Measurements from ENCODE around the gene GFRA4.

The GFRA4 gene

GRCh38 chr20:3707508-3707899 lies 44.3 kb upstream of the GFRA4 start:
- TF ChIP-seq TCF12 (IDR thresholded peaks at IDR 0.05; ENCODE audit: low read depth) (no peak), RAD21 (IDR thresholded peaks at IDR 0.05; ENCODE audit: low read depth) (no peak), TEAD4 (IDR thresholded peaks at IDR 0.05) (no peak), YY1 (IDR thresholded peaks at IDR 0.05; ENCODE audit: low read depth) (no peak), ZBTB7A (IDR thresholded peaks at IDR 0.05; ENCODE audit: low read depth) (no peak), MAX (IDR thresholded peaks at IDR 0.05) (no peak)
- TF ChIP-seq, protein P1, sequence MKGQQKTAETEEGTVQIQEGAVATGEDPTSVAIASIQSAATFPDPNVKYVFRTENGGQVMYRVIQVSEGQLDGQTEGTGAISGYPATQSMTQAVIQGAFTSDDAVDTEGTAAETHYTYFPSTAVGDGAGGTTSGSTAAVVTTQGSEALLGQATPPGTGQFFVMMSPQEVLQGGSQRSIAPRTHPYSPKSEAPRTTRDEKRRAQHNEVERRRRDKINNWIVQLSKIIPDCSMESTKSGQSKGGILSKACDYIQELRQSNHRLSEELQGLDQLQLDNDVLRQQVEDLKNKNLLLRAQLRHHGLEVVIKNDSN (IDR thresholded peaks at IDR 0.05) = no peak

GRCh38 chr20:3706774-3707507 lies 43.7 kb upstream of the GFRA4 start:
- no peak for TF ChIP-seq TCF12 (IDR thresholded peaks at IDR 0.05; ENCODE audit: low read depth)
- 0 out of 2 replicates have a peak, but pooled peaks have one; percentile 1 for TF ChIP-seq RAD21 (IDR thresholded peaks at IDR 0.05; ENCODE audit: low read depth)
- TF ChIP-seq EGR1 (IDR thresholded peaks at IDR 0.05) = no peak

DNA sequence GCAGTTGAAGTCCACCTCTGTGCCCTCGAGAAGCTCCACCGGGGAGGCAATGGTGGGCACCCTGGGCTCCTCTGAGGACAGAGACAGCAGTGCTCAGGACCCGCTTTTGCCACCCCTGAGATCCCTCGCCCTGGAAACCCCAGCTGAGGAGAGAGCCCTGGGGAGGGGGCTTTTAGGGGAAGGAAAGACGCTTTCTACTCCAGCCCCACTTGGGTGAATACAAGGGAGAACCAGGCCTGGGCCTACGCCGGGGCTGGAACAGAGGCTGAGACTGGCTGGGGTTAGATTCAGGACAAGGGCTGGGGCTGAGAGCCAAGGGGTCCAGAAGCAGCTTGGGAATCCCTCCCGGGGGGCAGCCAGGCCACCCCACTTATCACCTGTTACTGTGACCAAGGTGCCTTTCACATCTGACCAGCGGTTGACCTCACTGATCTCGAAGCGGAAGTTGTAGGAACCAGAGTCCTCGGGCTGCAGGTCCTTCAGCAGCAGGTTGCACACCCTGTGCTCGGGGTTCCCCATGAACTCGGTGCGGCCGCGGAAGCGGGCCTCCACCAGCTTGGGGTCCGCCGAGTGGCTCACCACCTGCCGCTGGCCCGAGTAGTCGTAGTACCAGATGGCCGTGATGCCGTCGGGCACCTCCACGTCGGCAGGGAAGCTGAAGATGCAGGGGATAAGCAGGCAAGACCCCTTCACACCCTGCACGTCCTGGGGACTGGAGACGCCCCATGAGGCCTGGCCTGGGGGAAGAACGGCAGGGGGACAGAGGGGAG lies 43.0 kb upstream of the GFRA4 start:
- TF ChIP-seq CREB1 (IDR thresholded peaks at IDR 0.05; ENCODE audit: low read depth) (no peak), FOXM1 (IDR thresholded peaks at IDR 0.05; ENCODE audit: borderline replicate concordance, low read depth) (no peak), YY1 (IDR thresholded peaks at IDR 0.05; ENCODE audit: low read depth) (no peak), EP300 (IDR thresholded peaks at IDR 0.05; ENCODE audit: borderline replicate concordance) (no peak), NFIC (IDR thresholded peaks at IDR 0.05) (no peak), ZBTB7A (IDR thresholded peaks at IDR 0.05; ENCODE audit: low read depth) (no peak; the same call in 1 of the 2 replicates), TEAD4 (IDR thresholded peaks at IDR 0.05) (no peak), TAF1 (IDR thresholded peaks at IDR 0.05; ENCODE audit: low read depth) (no peak), CEBPB (IDR thresholded peaks at IDR 0.05) (no peak), EGR1 (IDR thresholded peaks at IDR 0.05) (no peak), MAX (IDR thresholded peaks at IDR 0.05) (no peak), RAD21 (IDR thresholded peaks at IDR 0.05; ENCODE audit: low read depth) (no peak), TCF12 (IDR thresholded peaks at IDR 0.05; ENCODE audit: low read depth) (no peak)
- TF ChIP-seq, protein P1 (IDR thresholded peaks at IDR 0.05) = no peak
- TF ChIP-seq, protein P2, sequence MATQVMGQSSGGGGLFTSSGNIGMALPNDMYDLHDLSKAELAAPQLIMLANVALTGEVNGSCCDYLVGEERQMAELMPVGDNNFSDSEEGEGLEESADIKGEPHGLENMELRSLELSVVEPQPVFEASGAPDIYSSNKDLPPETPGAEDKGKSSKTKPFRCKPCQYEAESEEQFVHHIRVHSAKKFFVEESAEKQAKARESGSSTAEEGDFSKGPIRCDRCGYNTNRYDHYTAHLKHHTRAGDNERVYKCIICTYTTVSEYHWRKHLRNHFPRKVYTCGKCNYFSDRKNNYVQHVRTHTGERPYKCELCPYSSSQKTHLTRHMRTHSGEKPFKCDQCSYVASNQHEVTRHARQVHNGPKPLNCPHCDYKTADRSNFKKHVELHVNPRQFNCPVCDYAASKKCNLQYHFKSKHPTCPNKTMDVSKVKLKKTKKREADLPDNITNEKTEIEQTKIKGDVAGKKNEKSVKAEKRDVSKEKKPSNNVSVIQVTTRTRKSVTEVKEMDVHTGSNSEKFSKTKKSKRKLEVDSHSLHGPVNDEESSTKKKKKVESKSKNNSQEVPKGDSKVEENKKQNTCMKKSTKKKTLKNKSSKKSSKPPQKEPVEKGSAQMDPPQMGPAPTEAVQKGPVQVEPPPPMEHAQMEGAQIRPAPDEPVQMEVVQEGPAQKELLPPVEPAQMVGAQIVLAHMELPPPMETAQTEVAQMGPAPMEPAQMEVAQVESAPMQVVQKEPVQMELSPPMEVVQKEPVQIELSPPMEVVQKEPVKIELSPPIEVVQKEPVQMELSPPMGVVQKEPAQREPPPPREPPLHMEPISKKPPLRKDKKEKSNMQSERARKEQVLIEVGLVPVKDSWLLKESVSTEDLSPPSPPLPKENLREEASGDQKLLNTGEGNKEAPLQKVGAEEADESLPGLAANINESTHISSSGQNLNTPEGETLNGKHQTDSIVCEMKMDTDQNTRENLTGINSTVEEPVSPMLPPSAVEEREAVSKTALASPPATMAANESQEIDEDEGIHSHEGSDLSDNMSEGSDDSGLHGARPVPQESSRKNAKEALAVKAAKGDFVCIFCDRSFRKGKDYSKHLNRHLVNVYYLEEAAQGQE (IDR thresholded peaks at IDR 0.05; ENCODE audit: low read depth) = no peak

GRCh38 chr20:3705491-3705969 lies 42.3 kb upstream of the GFRA4 start:
- TF ChIP-seq EGR1 (IDR thresholded peaks at IDR 0.05) (no peak), FOXM1 (IDR thresholded peaks at IDR 0.05; ENCODE audit: borderline replicate concordance, low read depth) (no peak), EP300 (IDR thresholded peaks at IDR 0.05; ENCODE audit: borderline replicate concordance) (no peak), CREB1 (IDR thresholded peaks at IDR 0.05; ENCODE audit: low read depth) (no peak), ZBTB7A (IDR thresholded peaks at IDR 0.05; ENCODE audit: low read depth) (no peak), TEAD4 (IDR thresholded peaks at IDR 0.05) (no peak), TCF12 (IDR thresholded peaks at IDR 0.05; ENCODE audit: low read depth) (no peak)
- TF ChIP-seq, protein P1 (IDR thresholded peaks at IDR 0.05) = no peak

DNA sequence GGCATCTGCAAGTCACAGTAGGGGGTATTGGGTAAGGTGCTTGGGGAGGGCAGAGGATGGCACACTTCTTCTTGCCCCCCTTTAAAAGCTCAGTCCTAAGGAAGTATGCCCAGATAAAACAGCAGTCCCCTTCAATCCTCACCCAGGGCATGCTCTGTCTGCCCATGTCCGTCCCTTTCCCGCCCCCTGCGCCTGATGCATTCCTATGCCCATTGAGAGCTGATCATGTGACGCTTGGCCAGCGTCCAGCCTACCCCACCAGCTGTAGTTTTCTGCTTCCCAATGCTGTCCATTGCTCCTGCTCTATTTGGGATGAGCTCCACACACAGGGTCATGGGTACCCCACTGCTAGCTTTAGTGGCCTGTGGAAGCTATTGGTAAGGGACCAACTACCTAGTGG lies 40.9 kb upstream of the GFRA4 start:
- TF ChIP-seq FOXM1 (IDR thresholded peaks at IDR 0.05; ENCODE audit: borderline replicate concordance, low read depth) (no peak), MAX (IDR thresholded peaks at IDR 0.05) (peak; percentile 38; the same call in 1 of the 2 replicates), NFIC (IDR thresholded peaks at IDR 0.05) (no peak), ZBTB7A (IDR thresholded peaks at IDR 0.05; ENCODE audit: low read depth) (no peak), EGR1 (IDR thresholded peaks at IDR 0.05) (no peak)
- TF ChIP-seq, protein P1 (IDR thresholded peaks at IDR 0.05) = peak; percentile 89
